Activated CD4-positive, CD25-positive, alpha-beta regulatory T cell (primary cell): ENCODE data around the gene NDUFAF2.
"Not testable (repeated sequence)": the region's sequence is repeated elsewhere in the genome, so short reads cannot be mapped to it uniquely, and the experiment has no call there.

ENCODE experiments used
- DNase-seq, 4 experiments: peaks; one replicate each; lab custom pipeline; 2025; lab: John Stamatoyannopoulos, UW

Gene NDUFAF2

DNA sequence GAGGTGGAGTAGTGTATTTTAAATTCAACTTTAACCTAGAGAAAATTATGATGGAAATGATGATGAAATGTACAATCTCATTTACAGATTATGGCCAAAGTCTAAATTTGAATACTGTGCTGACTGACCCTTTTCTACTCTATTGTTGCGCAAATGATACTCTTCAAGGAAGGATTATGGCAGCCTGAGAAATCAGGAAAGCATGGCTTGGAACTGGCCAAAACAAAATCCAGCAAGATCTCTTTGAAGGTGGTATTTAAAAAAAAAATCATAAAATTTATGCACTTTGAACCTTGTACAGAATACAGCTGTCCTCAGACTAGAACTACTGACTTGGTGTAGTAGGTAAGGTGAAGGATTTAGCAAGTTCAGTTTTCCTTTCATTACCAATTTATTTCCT lies 105.3 kb downstream of the NDUFAF2 start:
- no peak for DNase-seq

DNA sequence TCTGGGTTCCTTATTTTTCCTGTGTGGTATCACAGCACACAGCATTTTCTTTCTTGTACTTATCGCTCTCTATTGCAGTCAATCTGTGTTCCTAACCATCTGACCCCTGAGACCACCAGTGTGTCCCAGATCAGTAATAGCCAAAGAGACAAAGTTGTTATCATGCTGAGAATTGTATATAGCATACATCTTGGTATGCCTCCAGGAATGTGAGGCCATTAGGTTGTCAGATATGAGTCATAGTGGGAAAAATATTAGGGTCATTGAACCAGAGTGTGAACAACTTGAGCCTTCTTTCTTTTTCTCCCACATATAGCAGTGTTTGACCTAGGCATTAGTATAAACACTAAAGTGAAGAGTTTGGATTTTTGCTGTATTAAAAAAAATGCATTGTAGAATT lies 106.3 kb downstream of the NDUFAF2 start:
- DNase-seq: no peak

GRCh38 chr5:61052882-61053281 lies 107.9 kb downstream of the NDUFAF2 start:
- no peak for DNase-seq

- DNase-seq: no peak
Observed at GRCh38 chr5:61053937-61054336, 108.9 kb downstream of the NDUFAF2 start.

- DNase-seq: no peak
Observed at GRCh38 chr5:61055434-61056006, 110.5 kb downstream of the NDUFAF2 start.

- no peak for DNase-seq
Observed at GRCh38 chr5:61059499-61059898, 114.5 kb downstream of the NDUFAF2 start.

DNA sequence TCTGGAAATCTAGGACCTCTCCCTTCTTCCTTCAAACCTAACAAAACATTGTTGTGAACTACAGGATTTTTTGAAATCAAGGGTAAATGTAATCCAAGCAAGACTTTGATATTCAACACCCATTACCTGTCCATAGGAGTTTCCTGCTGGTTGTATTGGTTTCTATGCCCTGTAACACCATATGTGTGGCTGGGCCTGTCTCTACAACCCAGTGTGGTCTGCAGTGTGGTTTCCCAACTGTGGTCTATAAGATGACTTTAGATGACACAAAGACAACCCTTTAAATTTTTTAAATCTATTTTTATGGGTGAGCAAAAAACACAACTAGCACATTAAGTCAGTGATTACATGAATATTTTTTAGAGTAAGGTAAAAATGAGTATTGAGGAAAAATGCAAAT lies 124.1 kb downstream of the NDUFAF2 start:
- DNase-seq: no peak

GRCh38 chr5:61071526-61071925 lies 126.5 kb downstream of the NDUFAF2 start:
- DNase-seq: no peak

- DNase-seq: no peak
Observed at GRCh38 chr5:61076626-61077025, 131.6 kb downstream of the NDUFAF2 start.

GRCh38 chr5:61081741-61082140 lies 136.7 kb downstream of the NDUFAF2 start:
- no peak for DNase-seq

GRCh38 chr5:61082516-61083280 lies 137.7 kb downstream of the NDUFAF2 start:
- no peak for DNase-seq

GRCh38 chr5:61084658-61085057 lies 139.7 kb downstream of the NDUFAF2 start:
- no peak for DNase-seq

DNA sequence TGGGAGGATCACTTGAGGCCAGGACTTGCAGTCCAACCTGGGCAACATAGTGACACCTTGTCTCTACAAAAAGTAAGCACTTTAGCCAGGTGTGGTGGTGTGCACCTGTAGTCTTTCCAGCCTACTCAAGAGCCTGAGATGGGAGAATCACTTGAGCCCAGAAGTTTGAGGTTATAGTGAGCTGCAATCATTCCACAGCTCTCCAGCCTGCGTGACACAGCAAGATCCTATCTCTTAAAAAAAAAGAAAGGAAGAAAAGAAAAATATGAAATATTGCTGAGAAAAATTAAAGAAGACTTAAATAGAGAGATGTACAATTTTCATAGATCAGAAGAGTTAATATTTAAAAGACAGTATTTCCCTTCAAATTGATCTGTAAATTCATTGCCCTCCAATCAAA lies 140.9 kb downstream of the NDUFAF2 start:
- no peak for DNase-seq

GRCh38 chr5:61087921-61088320 lies 142.9 kb downstream of the NDUFAF2 start:
- no peak for DNase-seq

DNA sequence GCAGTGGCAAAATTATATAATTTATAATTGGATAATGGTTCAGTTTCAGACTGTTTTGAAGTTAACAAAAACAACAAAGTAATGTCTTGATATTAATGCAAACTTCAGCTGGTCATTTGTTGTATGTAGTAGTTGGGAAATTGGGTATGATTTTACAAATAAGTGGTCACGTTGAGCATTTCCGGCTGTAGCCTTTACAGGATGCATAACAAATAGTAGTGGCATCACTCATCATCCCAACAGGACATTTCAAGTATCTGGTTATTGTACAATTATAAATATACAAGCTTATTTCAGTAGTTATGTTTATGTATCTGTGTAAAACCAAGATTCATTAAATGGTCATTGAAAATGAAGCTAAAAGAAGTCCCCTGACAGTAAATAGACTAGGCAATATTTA lies 144.3 kb downstream of the NDUFAF2 start:
- DNase-seq: no peak

GRCh38 chr5:61093046-61093771 lies 148.2 kb downstream of the NDUFAF2 start:
- not testable (repeated sequence) for DNase-seq

- DNase-seq: no peak
Observed at GRCh38 chr5:61097465-61097864, 152.5 kb downstream of the NDUFAF2 start.

- no peak for DNase-seq
Observed at GRCh38 chr5:61098251-61098995, 153.4 kb downstream of the NDUFAF2 start.

- DNase-seq: no peak
Observed at GRCh38 chr5:61100437-61100836, 155.4 kb downstream of the NDUFAF2 start.

DNA sequence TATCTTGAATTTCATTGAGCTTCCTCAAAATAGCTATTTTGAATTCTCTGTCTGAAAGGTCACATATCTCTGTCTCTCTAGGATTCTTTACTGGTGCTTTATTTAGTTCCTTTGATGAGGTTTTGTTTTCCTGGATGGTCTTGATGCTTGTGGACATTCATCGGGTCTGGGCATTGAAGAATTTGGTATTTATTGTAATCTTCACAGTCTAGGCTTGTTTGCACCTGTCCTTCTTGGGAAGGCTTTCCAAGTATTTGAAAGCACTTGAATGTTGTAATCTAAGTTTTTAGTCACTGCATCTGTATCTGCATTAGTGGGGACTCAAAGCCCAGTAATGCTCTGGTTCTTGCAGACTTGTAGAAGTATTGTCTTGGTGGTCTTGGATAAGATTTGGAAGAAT lies 169.4 kb downstream of the NDUFAF2 start:
- no peak for DNase-seq

GRCh38 chr5:61115968-61116367 lies 171.0 kb downstream of the NDUFAF2 start:
- no peak for DNase-seq

- DNase-seq: no peak
Observed at GRCh38 chr5:61119066-61119465, 174.1 kb downstream of the NDUFAF2 start.
